GM12878 (cell line): ENCODE measurements around the gene RAD9A. TPM values are rescaled to one million over a fixed set of nuclear protein-coding genes. Genes with fewer than 3 reads are reported as not detected.

Experiments
- ATAC-seq: fragments of 200-7000 bp; cut with Tn5 transposase; 3 replicates; pipeline ENCODE4 v1.9.1; 2020; ENCODE audit warnings: mild to moderate bottlenecking, moderate library complexity
- BruUV-seq: library from RNA; stranded (reverse); fragments of 400-500 nt; replicated peaks from 2 replicates; lab custom pipeline; 2021; lab: Mats Ljungman, UMichigan
- CTCF ChIA-PET: fragments of 300-600 bp; sonication (Branson Sonifier 250); formaldehyde crosslinking; extraction: SDS; loops from one replicate; lab custom pipeline; 2021; ENCODE audit warnings: inconsistent platforms; lab: Yijun Ruan, JAX
- POLR2A ChIA-PET: fragments of 350-600 bp; formaldehyde crosslinking; extraction: SDS; loops from one replicate; lab custom pipeline; 2021; ENCODE audit warnings: inconsistent platforms; lab: Charles Lee
- RAD21 ChIA-PET: fragments of 300-600 bp; sonication (Branson Sonifier 250); formaldehyde crosslinking; loops from one replicate; lab custom pipeline; 2023; ENCODE audit warnings: antibody characterized with exemption; ENCODE audit not compliant: unreplicated experiment; lab: Charles Lee
- SMC1A ChIA-PET: fragments of 300-600 bp; sonication (Branson Sonifier 250); formaldehyde crosslinking; loops from one replicate; lab custom pipeline; 2023; ENCODE audit not compliant: unreplicated experiment, uncharacterized antibody; lab: Charles Lee
- DNase-seq: peaks from one replicate; pipeline ENCODE4 v3.0.0-alpha.2; 2011; ENCODE audit warnings: low read depth, low spot score
- FAIRE-seq: peaks from 3 replicates; lab custom pipeline; 2011; peaks lifted over from hg19 to GRCh38; lab: Jason Lieb, UNC
- H2AFZ ChIP-seq: 2 replicates; pipeline ENCODE4 v1.6.0; 2011; ENCODE audit warnings: low read depth, low read length, control low read depth; ENCODE audit not compliant: control insufficient read depth
- H3K27ac ChIP-seq: 2 replicates; pipeline ENCODE4 v1.5.1; 2011; ENCODE audit warnings: control low read depth; ENCODE audit not compliant: control insufficient read depth, insufficient read depth
- H3K27me3 ChIP-seq, 2 experiments: replicated peaks in 1 of 2; 2 replicates each; pipeline versions ENCODE4 v1.6.0 to v1.6.1; 2011; ENCODE audit warnings: low read length in 1 of 2; ENCODE audit not compliant: control insufficient read depth in 2 of 2, insufficient read depth in 2 of 2
- H3K36me3 ChIP-seq, 2 experiments: 2 replicates each; pipeline ENCODE4 v1.5.1; 2011; ENCODE audit warnings: low read length in 1 of 2; ENCODE audit not compliant: control insufficient read depth in 2 of 2, insufficient read depth in 2 of 2
- H3K4me1 ChIP-seq: 2 replicates; pipeline ENCODE4 v1.6.1; 2011; ENCODE audit warnings: mild to moderate bottlenecking, low read length, moderate library complexity, mixed read lengths; ENCODE audit not compliant: control insufficient read depth, insufficient read depth
- H3K4me2 ChIP-seq: 2 replicates; pipeline ENCODE4 v1.6.0; 2011; ENCODE audit warnings: control low read depth; ENCODE audit not compliant: control insufficient read depth, insufficient read depth
- H3K4me3 ChIP-seq: fragments of 200-600 bp; sonication (generic); 2 replicates; pipeline ENCODE4 v1.5.1; 2016
- H3K79me2 ChIP-seq: 2 replicates; pipeline ENCODE4 v1.6.0; 2011; ENCODE audit warnings: low read length; ENCODE audit not compliant: control insufficient read depth, insufficient read depth
- H3K9ac ChIP-seq: 2 replicates; pipeline ENCODE4 v1.8.0; 2011; ENCODE audit warnings: low read length, control low read depth, mixed read lengths; ENCODE audit not compliant: control insufficient read depth, insufficient read depth
- H3K9me3 ChIP-seq: replicated peaks from 3 replicates; pipeline ENCODE4 v1.5.1; 2011; ENCODE audit warnings: mild to moderate bottlenecking, low read length; ENCODE audit not compliant: control insufficient read depth, insufficient read depth
- H4K20me1 ChIP-seq: 2 replicates; pipeline ENCODE4 v1.6.0; 2011; ENCODE audit not compliant: control insufficient read depth, insufficient read depth
- BMI1 ChIP-seq: fragments of 450-650 bp; IDR thresholded peaks from 2 replicates; pipeline ENCODE4 v1.6.1; 2016; ENCODE audit warnings: mild to moderate bottlenecking, moderate library complexity, borderline replicate concordance
- BRCA1 ChIP-seq: IDR thresholded peaks from 2 replicates; pipeline ENCODE4 v1.6.1; 2011; ENCODE audit warnings: low read depth, low read length, improper control_type of control experiment
- CHD1 ChIP-seq: IDR thresholded peaks from 2 replicates; pipeline ENCODE4 v1.6.1; 2012; ENCODE audit warnings: low read depth, low read length, improper control_type of control experiment
- CHD2 ChIP-seq: IDR thresholded peaks from 2 replicates; pipeline ENCODE4 v1.6.1; 2011; ENCODE audit warnings: low read depth, low read length, improper control_type of control experiment, borderline replicate concordance
- CREM ChIP-seq: IDR thresholded peaks from 2 replicates; pipeline ENCODE4 v1.6.1; 2014; ENCODE audit warnings: antibody characterized with exemption, low read depth
- FOXK2 ChIP-seq: fragments of 450-650 bp; IDR thresholded peaks from 2 replicates; pipeline ENCODE4 v1.6.1; 2017; ENCODE audit warnings: mild to moderate bottlenecking, moderate library complexity
- IRF5 ChIP-seq: fragments of 450-650 bp; IDR thresholded peaks from 2 replicates; pipeline ENCODE4 v1.6.1; 2017; ENCODE audit warnings: borderline replicate concordance
- MXI1 ChIP-seq: fragments of 150-350 bp; IDR thresholded peaks from 2 replicates; pipeline ENCODE4 v1.6.1; 2011; ENCODE audit warnings: low read depth, mild to moderate bottlenecking, inconsistent platforms, low read length, improper control_type of control experiment
- NFYB ChIP-seq: IDR thresholded peaks from 2 replicates; pipeline ENCODE4 v1.6.1; 2011; ENCODE audit warnings: low read depth, mild to moderate bottlenecking, low read length, improper control_type of control experiment, moderate library complexity; ENCODE audit not compliant: insufficient read depth
- NR2C2 ChIP-seq: IDR thresholded peaks from 2 replicates; pipeline ENCODE4 v1.6.1; 2011; ENCODE audit warnings: borderline replicate concordance, low read depth; ENCODE audit not compliant: control insufficient read depth, insufficient read length
- NR2F1 ChIP-seq: fragments of 450-650 bp; conservative IDR thresholded peaks from 2 replicates; pipeline ENCODE4 v1.6.1; 2017; ENCODE audit warnings: mild to moderate bottlenecking
- PBX3 ChIP-seq: IDR thresholded peaks from 2 replicates; pipeline ENCODE4 v1.6.1; 2011; ENCODE audit warnings: mild to moderate bottlenecking, low read depth, low read length, moderate library complexity; ENCODE audit not compliant: insufficient replicate concordance
- SMAD1 ChIP-seq: fragments of 450-650 bp; IDR thresholded peaks from 2 replicates; pipeline ENCODE4 v1.6.1; 2018; ENCODE audit warnings: mild to moderate bottlenecking, low read depth; ENCODE audit not compliant: partially characterized antibody
- TBL1XR1 ChIP-seq: IDR thresholded peaks from 2 replicates; pipeline ENCODE4 v1.6.1; 2012; ENCODE audit warnings: low read depth, low read length, improper control_type of control experiment
- YY1 ChIP-seq: IDR thresholded peaks from 2 replicates; pipeline ENCODE4 v1.6.1; 2011; ENCODE audit warnings: low read depth, mild to moderate bottlenecking, low read length
- ZBTB11 ChIP-seq: fragments of 450-650 bp; formaldehyde crosslinking; IDR thresholded peaks from 2 replicates; pipeline ENCODE4 v1.5.0; 2022; ENCODE audit warnings: mild to moderate bottlenecking, missing genetic modification characterization
- WGBS: methylation state at CpG from one replicate; pipeline ENCODE4 v1.1.6; 2016; ENCODE audit warnings: low lambda C conversion rate; ENCODE audit not compliant: insufficient replicate concordance, insufficient coverage; ENCODE audit errors: missing lambda C conversion rate; 5-methylcytosine and 5-hydroxymethylcytosine counted together
- in situ Hi-C: fragments of 300-500 bp; cut with MboI; formaldehyde crosslinking; loops from 9 replicates; pipeline ENCODE4 v1.14.3; 2018; ENCODE audit warnings: mixed read lengths
- intact Hi-C: fragments of 100-400 bp; cut with micrococcal nuclease; formaldehyde crosslinking; loops from one replicate; pipeline ENCODE4 v1.14.2; 2022; ENCODE audit not compliant: unreplicated experiment
- polyA plus RNA-seq, 11 experiments: library from polyadenylated mRNA; depleted of rRNA in 4 of 11; unstranded in 6 of 11; stranded (reverse) in 5 of 11; fragments of >200 nt; fragmentation: Nextera tagmentation in 4 of 11; fragmentation: Illumina TruSeq in 1 of 11; extraction: Ambion mirVana in 4 of 11; extraction: Trizol in 1 of 11; gene quantifications; 1 replicate in 1 of 11; 2 replicates in 10 of 11; pipeline versions ENCODE4 v1.2.1 to v1.2.3, GENCODE V29; 2011 to 2016; ENCODE audit warnings: inconsistent platforms in 2 of 11, missing spikeins in 2 of 11, low read depth in 1 of 11
- total RNA-seq, 4 experiments: library from RNA; depleted of rRNA in 3 of 4; stranded (reverse); fragments of >200 nt in 3 of 4; fragmentation: Illumina TruSeq in 1 of 4; extraction: Trizol in 1 of 4; gene quantifications; 2 replicates each; pipeline versions ENCODE4 v1.2.1 to v1.2.3, GENCODE V29; 2013 to 2021

RAD9A gene
- total and polyA plus RNA-seq, 10 of the 15 experiments (the other 5 are each of a cell fraction or from before 2014, with no cell fraction given), result 1.1 to 36.2 (median 19.8) TPM

GRCh38 chr11:67371189-67371910 is 20.4 kb upstream of the RAD9A start (continued):
- TF ChIP-seq ZBTB11 (CRISPR knock-in tag), result no peak
- no peak for TF ChIP-seq TBL1XR1

- ChIA-PET CTCF (interaction anchor here (0.6 to 26.2 kb wide), 4 partner anchors 8 to 128 kb away, joined by 4 to 1301 read pairs (median 671); partner anchors contain the start of genes CLCF1, POLD4 and RAD9A), POLR2A (interaction anchor here (0.5 to 5.1 kb wide), 5 partner anchors 9 to 30 kb away, joined by 3 to 42 read pairs (median 9); partner anchors contain the start of genes POLD4 and PPP1CA), SMC1A (interaction anchor here (1.7 to 21.3 kb wide), 3 partner anchors 9 to 26 kb away, joined by 4 to 646 read pairs (median 49); partner anchors contain the start of gene POLD4), RAD21 (interaction anchor here (1.1 to 6.5 kb wide), 4 partner anchors 10 to 26 kb away, joined by 7 to 122 read pairs (median 10); partner anchors contain the start of gene POLD4)
- in situ Hi-C loops (no loop called here), intact Hi-C loops (loop anchor here (2.0 kb wide), 1 partner anchor 15 kb away; no protein-coding TSS in a partner anchor)
- Histone ChIP-seq H3K4me3 (no peak overlapping the region), H3K27me3 (peaks cover 2 to 9% of the 10 kb centered on the region in 2 experiments; a peak in 3 of 4 replicates), H3K27ac (no peak overlapping the region), H3K4me2 (peak overlapping the region; percentile 48; the same call in 1 of the 2 replicates), H3K36me3 (no peaks in the 10 kb centered on the region), H3K79me2 (no peaks in the 10 kb centered on the region), H3K4me1 (peaks cover 25% of the 10 kb centered on the region), H4K20me1 (peaks cover 8% of the 10 kb centered on the region; the same call in 1 of the 2 replicates), H2AFZ (no peak overlapping the region), H3K9ac (no peak overlapping the region; the same call in 1 of the 2 replicates), H3K9me3 (no peaks in the 10 kb centered on the region)
- WGBS, result 22% methylated on average over 12 of the region's 16 CpGs
- FAIRE-seq (no peak), ATAC-seq (peak; percentile 14), DNase-seq (no peak)
- no TSS peak for BruUV-seq
- TF ChIP-seq BMI1, result no peak
- no peak for TF ChIP-seq FOXK2
- no peak for TF ChIP-seq BRCA1
- TF ChIP-seq CREM, result no peak
- TF ChIP-seq NFYB, result no peak
- 0 out of 2 replicates have a peak, but pooled peaks have one; percentile 32 for TF ChIP-seq NR2F1
- TF ChIP-seq IRF5, result no peak
- no peak for TF ChIP-seq NR2C2
- TF ChIP-seq PBX3, result no peak
- TF ChIP-seq SMAD1, result no peak
- TF ChIP-seq MXI1, result no peak
- no peak for TF ChIP-seq CHD2
- TF ChIP-seq CHD1, result no peak
- TF ChIP-seq YY1, result no peak
Measured at GRCh38 chr11:67371911-67372320, 19.9 kb upstream of the RAD9A start.
